Prostate gland (tissue), 2 donors: ENCODE measurements around the gene LILRB2.
"Not testable (repeated sequence)": the region's sequence is repeated elsewhere in the genome, so short reads cannot be mapped to it uniquely, and the experiment has no call there.

Experiments used
- CTCF ChIP-seq, 4 experiments: fragments of 200-600 bp in 2 of 4; fragments of 450-650 bp in 2 of 4; sonication (generic) in 2 of 4; IDR thresholded peaks; 1 replicate in 3 of 4; 2 replicates in 1 of 4; pipeline ENCODE4 v1.5.1; 2016 to 2019; ENCODE audit warnings: antibody characterized with exemption in 4 of 4, mild to moderate bottlenecking in 2 of 4, moderate library complexity in 2 of 4
- POLR2A ChIP-seq: fragments of 450-650 bp; IDR thresholded peaks from one replicate; pipeline ENCODE4 v1.6.1; 2016; ENCODE audit warnings: antibody characterized with exemption, mild to moderate bottlenecking
- POLR2AphosphoS5 ChIP-seq: sonication (generic); formaldehyde crosslinking; IDR thresholded peaks from one replicate; pipeline ENCODE4 v1.6.1; 2017; ENCODE audit warnings: antibody characterized with exemption

GRCh38 chr19:54239491-54240371 is 41.2 kb downstream of the LILRB2 start:
- TF ChIP-seq CTCF (IDR thresholded peaks at IDR 0.05); POLR2A; POLR2AphosphoS5: not testable (repeated sequence)
